Measurements from ENCODE around the gene COPS3.
A peak's percentile ranks its signal among the peaks of the same experiment; 100 is the strongest.

COPS3 gene

DNA sequence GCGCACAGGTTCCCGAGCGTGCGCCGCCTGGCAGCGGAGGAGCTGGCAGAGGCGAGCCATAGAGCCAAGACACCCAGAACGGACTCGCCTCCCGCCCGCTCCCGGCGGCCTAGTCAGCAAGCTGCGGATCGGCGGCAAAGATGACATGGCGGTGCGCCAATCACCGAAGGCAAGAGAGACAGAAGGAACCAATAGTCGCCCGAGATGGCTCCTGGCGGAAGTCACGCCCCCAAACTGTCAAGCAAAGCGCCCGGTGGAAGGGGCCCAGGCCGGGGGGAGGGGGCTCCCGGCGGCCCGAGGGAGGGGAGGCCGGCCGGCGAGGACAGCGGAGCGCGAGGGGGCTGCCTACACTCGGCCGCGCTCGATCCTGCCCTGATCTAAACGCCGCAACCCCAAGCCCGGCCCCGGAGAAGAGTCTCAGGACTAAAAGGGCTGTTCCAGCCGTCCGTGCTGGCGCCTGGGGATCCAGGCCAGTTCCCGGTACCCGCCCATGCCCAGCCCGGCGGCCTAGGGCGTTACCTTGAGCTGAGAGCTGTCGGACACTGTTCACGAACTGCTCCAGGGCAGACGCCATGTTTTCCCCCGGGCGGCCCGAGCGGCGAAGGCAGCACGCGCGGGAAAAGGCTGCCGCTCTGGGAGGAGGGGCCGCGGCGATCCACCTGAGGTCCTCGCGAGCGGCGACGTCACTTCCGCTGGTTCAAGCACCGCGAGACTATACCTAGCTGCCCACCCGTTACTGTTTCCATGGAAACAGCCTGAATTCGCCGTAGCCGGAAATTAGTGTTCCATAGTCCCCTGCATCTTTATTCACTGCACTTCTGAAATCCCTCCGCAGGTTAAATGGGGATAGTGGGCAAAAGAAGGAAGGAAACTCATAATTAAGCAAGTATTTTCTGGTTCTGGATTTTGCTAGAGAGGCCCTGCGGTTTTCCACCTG lies at the start of gene COPS3:
Gene COPS3, minus strand, starts transcription at position 634 of the 937 bp plus-strand sequence. Its CDS starts 60 bp downstream, at position 574.
- FAIRE-seq = peak; percentile 77

DNA sequence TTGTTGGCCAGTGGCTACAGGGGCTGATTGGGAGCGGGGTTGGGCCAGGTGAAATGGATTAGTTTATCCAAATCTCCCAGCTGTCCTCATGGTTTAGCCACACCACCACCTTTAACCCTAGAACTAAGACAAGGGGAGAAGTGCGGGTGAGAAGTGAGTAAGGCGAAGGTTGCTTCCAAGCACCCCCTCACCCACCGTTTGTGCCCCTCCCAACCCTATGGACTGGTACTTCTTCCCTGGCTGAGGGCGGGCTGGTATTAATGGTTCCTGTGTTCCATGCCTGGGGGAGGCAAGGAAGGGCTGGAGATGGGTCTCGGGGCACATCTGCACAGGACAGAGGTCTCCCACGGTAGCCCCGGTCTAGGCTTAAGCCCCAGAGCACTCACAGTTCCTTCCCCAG lies 47.2 kb upstream of the COPS3 start:
- DNase-seq (ENCODE audit: low spot score) (no peak), FAIRE-seq (no peak)

More for the DNA sequence above, at the start of gene COPS3:
- DNase-seq (ENCODE audit: low spot score) = peak; percentile 98

DNA sequence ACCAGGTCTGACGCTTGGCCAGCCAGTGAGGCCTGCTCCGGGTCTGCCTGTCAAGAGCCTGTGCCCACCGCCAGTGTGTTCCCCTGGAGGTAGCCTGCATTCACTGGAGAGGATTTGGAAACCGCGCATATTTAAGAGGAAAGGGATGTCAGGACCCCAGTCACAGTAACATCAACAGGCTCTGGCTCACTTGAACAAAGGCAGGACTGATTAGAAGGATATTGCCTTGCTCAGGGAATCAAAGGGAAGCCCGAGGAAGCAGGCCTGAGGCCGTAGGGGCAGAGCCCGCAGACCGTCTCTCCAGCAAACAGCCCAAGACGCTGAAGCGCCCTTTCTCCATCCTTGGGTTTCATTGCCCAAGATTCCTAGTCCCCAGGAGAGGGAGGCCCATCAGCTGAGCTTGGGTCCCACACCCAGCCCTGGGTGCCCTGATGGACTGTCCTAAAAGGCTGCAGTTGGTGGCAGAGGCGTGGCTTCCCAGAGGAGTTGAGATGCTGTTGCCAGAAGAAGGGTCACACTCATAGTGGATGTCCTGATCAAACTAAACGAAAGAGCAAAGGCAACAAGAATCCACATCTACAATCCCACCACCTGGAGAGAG lies 45.3 kb upstream of the COPS3 start:
- FAIRE-seq = no peak
- DNase-seq (ENCODE audit: low spot score) = no peak

DNA sequence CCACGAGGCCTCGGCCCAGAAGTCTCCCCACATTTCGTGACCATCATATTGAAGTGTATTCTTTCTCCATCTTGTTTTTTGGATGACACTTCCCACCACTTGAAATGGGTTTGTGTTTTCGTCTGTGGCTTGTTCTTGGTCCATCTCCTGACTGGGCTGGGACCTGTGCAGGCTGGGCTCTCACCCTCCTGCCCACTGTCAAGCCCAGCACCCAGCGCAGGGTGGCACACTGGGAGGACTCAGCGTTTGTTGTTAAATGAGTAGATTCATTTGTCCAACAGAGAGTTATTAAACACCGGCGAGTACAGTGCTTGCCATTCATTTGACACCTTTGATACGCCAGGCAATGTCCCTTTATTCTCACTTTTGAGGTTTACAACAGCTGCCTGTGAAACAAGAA lies 44.8 kb upstream of the COPS3 start:
- no peak for DNase-seq (ENCODE audit: low spot score)
- FAIRE-seq = no peak

DNA sequence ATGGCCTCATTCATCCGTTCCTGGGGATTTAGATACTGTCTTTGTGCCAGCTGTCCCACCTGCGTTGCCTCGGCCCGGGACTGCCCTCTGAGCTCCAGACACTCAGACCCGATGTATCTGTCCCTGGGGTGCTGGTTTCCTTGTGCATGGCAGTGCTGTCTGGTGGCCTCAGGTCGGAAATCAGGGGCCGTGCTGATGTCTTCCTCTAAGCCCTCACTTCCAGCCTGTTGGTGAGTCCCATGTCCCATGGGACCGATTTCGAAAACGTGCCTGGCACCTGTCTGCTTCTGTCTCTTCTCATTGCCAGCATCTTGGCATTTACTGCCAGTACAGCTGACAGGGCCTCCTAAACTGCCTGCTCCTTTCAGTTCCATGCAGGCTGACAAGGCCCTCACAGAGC lies 44.2 kb upstream of the COPS3 start:
- FAIRE-seq (no peak), DNase-seq (ENCODE audit: low spot score) (no peak)

DNA sequence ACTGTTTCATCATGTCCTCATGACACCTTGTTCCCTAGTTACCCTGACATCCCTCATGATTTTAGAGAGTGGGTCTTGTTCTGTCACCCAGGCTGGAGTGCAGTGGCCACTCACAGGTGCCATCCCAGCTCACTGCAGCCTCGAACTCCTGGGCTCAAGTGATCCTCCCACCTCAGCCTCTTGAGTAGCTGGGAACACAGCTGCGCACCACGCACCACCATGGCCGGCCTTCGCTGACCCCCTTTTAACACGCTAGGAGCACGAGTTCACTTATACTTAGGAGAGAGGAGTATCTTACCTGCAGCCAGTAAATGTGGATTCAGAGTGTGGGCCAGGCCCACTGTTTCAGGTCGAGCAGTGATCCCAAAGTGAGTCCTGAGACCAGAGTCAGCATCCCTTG lies 43.6 kb upstream of the COPS3 start:
- DNase-seq (ENCODE audit: low spot score) (no peak), FAIRE-seq (no peak)

DNA sequence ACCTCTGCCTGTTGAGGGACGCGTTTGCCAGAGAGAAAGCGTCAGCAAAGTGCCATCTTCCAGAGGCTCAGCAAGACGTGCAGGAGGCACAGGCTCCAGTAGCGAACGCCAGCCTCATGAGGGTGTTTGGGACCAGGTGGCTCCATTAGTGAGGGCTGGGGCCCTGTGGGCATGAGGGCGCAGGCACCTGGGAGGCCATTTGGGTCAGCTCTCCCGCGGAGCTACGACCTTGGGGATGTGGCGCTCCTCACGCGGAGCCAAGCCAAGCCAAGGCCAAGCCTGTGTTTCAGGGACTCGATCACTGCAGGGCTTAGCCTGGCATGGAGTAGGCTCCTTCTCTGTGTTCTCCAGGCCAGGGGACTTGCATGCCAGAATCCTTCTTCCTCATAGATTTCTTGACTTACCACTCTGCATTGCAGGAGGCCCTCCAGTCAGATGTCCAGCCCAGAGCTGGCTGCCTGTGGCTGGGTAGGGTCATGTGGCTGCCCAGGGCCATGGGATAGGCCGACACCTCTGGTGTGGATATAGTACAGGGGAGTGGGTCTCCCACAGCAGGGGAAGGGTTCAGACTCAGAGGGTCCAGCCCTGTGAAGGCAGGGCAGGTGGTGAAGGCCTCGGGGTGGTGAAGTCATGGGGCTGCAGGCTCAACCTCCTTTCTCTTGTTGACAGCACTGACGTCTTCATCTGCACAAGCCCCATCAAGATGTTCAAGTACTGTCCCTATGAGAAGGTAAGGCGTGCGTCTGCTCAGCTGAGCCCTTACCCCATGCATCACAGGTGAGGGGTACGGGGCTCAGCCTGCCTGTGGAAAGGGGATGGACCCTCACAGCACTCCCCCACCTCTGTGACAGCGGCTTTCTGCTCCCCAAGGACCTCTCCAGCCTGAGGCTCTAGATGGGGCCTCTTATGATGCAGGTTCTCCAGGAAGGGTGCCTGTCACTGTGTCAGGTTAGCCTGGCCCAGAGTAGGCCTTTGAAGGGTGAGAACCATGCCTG lies 41.8 kb upstream of the COPS3 start:
- FAIRE-seq (no peak), DNase-seq (ENCODE audit: low spot score) (no peak)

DNA sequence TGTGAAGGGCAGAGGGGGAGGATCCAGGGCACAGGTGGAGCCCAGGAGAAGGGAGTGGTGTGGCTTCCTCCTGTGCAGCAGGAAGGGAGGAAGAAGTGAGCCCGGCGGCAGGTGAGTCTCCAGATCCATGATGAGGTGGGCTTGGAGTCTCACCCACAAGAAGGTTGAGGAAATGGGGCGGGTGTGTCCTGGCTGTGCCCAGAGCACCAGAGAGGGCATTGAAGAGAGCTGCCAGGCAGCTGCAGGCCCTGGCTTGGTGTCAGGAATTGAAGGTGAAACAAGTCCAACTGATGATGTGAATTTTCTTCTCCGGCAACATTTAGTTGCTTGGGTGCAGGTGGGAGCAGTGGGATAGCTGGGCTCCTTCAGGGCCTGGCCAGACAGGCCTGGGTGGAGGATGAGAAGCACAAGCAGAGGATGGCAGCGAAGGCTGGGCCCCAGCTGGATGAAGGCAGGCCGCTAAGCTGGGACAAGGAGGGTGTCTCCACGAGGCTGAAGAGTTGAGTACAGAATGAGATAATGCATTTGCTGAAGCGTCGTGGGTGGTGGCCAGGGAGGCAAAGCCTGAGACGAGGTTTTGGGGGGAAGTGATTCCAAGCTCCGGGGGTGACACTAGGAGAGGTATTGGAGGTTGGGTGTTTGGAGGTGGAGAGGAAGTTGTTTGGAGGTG lies 40.4 kb upstream of the COPS3 start:
- FAIRE-seq (no peak), DNase-seq (ENCODE audit: low spot score) (no peak)

DNA sequence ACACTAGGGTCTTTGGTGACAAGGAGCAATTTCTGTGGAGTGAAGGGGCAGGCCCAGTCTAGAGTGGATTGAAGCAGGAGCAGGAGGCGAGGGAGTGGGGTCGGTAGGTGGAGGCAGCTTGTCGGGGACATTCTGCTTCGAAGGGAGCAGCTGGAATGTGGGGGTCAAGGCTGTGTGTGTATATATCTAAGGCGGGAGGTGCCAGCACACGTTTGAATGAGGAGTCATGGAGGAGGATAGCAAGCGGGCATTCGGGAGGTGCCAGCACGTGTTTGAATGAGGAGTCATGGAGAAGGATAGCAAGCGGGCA lies 39.8 kb upstream of the COPS3 start:
- no peak for FAIRE-seq
- DNase-seq (ENCODE audit: low spot score) = peak; percentile 2

DNA sequence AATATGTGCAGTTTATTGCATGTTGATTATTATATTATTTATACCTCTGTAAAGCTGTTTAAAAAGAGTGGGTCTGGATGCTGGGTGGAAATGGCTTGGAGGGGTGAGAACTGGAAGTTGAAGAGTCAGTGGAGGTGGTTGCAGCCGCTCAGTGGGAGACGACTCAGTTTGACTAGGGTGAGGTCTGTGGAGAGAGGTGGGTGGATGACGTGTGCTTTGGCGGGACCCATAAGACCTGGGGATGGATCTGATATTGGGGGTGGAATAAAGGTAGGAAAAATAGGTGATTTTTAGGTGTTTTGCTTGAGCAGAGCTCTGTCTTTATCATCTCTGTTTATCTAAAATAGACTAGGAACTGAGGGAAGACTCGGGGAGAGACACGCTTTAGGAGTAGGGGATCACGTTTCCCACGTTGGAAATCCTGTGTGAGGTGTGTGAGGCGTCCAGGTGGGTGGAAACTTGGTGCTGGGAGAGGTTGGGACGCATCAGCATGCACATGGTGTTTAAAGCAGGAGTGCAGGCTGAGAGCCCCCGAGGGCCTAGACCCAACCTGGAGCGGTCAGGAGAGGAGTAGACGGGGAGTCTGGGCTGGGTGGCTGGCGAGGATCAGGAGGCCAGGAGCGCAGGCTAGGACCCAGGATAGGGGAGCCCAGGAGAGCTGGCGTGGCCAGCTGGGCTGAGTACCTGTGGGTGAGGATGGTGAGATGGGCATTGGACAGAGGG lies 39.3 kb upstream of the COPS3 start:
- peak; percentile 2 for DNase-seq (ENCODE audit: low spot score)
- FAIRE-seq = no peak

DNA sequence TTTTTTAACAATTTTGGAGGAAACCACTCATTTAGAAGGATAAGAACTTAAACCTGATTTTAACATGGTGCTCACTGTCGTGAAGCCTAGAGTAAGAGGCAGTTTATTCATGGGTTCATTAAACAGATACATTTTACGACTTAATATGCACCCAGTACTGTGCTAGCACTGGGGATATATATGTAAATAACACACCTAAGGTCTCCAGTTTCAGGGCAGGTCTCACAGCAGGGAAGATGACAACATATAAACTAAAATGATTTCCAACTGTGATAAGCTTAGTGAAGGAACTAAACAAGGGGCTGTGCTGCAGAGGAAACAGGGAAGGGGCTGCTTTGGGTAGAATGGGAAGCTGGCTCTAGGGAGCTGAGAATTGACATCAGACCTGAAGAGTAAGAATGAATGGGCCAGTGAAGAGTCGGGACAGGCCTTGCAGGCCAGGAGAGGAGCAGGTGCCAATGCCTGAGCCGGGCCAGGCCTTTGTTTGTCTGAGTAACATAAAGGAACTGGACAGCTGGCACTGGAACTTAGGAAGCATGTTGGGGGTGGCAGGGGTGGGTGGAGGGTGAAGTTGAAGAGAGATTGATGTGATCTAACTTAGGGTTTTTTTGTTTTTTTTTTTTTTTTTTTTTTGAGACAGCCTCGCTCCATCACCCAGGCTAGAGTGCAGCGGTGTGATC lies 34.2 kb upstream of the COPS3 start:
- no peak for FAIRE-seq

DNA sequence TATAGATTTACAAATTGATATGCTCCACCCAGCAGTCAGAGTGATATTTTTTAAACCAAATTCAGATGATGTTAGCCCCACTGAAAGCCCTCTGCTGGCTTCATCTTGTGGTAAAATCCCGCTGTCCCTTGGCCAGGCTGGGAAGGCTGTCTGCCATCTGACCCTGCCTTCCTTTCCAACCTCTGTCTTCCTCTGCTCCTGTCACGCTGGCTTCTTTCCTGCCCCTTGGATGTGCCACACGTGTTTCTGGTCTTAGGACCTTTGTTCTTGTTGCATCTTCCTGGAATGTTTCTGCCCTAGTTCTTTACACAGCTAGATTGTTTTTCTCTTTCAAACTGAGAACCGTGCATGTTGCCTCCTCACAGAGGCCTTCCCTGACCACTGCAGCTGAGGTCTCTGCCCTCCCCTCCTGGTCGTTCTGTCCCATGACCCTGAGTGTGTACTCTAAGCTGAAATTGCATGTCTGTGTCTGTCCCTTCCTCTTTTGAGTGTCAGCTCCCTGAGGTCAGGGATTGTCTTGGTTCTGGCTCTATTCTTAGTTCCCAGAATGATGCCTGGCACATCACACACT lies 33.5 kb upstream of the COPS3 start:
- FAIRE-seq (no peak), DNase-seq (ENCODE audit: low spot score) (no peak)

More for the DNA sequence above, 34.2 kb upstream of the COPS3 start:
- DNase-seq (ENCODE audit: low spot score) = no peak

DNA sequence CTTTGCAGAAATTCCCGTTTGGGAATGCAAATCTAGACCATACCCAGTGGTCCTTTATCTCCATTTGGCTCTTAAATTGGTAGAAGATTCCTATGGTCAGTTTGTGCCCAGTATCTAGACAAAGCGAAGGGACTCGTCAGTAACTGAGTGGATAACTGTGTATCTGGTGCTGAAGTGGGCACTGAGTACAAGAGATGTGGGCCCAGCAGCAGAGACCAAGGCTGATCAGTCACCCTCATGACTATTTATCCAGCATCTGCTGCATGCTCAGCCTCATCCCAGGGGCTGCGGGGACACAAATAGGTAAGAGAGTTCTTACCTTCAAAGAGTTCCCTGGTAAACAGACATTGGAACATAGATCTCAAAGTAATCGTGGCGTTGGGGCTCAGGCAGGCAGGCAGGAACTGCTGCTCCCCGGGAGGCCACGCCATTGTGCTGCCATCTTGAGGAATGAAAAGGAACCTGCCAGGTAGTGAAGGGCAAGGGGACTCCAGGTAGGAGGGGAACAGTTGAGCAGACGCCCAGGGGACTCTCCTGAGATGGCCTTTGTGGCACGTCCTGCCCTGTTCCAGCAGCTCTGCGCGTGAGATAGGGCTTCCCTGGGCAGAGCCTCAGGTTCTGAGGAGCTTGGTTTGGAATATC lies 32.4 kb upstream of the COPS3 start:
- DNase-seq (ENCODE audit: low spot score) = peak; percentile 61
- FAIRE-seq = no peak

DNA sequence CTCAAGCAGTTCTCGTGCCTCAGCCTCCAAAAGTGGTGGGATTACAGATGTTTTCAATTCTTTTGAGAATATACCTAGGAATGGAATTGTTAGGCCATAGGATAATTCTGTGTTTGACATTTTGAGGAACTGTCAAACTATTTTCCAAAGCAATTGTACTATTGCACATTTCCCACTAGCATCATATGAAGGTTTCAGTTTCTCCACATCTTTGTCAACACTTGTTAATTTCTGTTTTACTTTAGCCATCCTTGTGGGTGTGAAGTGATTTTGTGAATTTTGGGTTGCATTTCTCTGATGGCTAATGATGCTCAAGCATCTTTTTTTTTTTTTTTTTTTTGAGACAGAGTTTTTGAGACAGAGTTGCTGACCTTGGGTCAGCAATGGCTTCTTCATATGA lies 28.3 kb upstream of the COPS3 start:
- DNase-seq (ENCODE audit: low spot score) = no peak
- no peak for FAIRE-seq

DNA sequence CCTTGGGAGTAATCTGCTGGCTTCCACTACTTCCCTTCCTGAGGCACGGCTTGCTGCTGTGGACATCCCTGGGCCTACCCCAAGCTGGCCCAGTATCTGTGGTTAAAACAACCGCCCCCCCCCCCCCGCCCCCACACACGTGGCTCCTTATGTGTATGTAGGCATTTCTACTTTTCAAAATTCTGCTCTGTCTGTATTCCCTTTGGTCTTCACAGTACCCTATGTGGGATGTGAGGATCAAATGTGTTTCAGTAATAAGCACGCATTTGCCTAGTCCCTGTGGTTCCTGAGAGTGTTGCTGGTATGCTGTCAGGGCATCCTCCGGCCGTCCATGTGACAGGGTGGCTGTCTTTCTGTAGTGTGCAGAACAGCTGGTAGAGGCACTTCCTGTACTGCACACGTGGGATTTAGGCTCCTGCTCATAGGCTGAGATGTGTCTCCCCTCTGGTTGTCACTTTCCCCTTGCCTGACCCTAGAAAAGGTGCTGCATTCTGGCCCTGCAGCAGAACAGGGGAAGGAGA lies 24.3 kb upstream of the COPS3 start:
- FAIRE-seq (no peak), DNase-seq (ENCODE audit: low spot score) (no peak)

DNA sequence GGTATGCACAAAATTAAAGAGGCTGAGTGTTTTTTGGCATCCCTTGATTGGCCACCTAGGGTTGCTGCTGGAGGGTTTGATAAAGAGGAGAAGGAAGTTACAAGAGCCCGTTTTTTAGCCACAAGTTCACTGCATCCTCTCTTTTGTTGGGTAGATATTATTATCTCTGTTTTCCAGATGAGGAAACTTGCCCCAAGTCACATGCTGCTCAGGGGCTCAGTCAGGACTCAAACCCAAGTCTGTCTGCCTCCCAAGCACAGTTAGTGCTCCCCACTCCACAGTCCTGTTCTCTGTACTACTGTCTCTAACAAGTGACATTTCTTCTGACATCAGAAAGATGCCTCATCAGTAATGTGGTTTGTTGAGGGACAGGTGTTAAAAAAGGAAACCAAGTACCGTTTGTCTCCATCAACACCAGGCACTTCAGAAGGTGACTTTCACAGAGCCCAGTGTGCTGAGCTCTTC lies 23.5 kb upstream of the COPS3 start:
- no peak for DNase-seq (ENCODE audit: low spot score)
- FAIRE-seq = no peak

DNA sequence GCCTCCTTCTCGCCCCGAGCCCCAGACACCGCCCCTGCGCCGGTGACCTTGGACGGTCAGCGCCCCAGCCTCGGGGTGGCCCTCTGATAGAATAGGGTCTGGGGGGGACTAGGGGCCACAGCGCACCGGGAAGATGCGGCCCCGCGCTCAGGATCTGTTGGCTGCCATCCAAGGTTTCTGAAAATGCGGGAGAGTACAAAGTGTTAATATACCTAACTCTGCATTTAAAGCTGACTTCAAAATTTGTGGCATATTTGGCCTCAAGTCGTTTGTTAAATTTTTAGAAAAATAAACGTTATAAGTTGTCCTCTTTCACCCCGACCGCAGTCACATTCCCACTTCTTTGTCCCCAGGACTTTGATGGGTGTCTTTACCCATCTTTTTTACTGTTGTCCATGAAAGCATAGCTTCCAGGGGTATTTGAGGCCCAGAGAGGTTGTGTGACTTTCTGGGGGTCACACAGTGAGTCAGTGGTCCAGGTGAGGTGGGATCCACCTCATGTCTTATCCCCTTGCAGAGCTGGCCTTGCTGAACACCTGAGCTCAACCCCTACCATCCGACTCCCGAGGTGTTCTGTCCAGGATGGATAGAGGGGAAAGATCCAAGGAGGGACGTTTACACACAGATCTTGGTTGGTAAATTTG lies 22.9 kb upstream of the COPS3 start:
- FAIRE-seq (no peak), DNase-seq (ENCODE audit: low spot score) (no peak)
